HepG2 (cell line): ENCODE data around the gene CLIP2. TPM values are rescaled to one million over a fixed set of nuclear protein-coding genes. Genes with fewer than 3 reads are reported as not detected.
A peak's percentile ranks its signal among the peaks of the same experiment; 100 is the strongest.

Experiments
- FOXO1 ChIP-seq: sonication (generic); formaldehyde crosslinking; IDR thresholded peaks from 2 replicates; pipeline ENCODE4 v1.4.0; 2020; ENCODE audit warnings: missing genetic modification reagents
- JARID2 ChIP-seq: sonication (generic); formaldehyde crosslinking; IDR thresholded peaks from 2 replicates; pipeline ENCODE4 v1.8.1; 2023; ENCODE audit warnings: missing genetic modification reagents, inconsistent platforms; ENCODE audit not compliant: insufficient replicate concordance
- SOX5 ChIP-seq: IDR thresholded peaks from 2 replicates; pipeline ENCODE4 v1.6.1; 2016; ENCODE audit warnings: borderline replicate concordance
- ZNF335 ChIP-seq: sonication (generic); formaldehyde crosslinking; IDR thresholded peaks from 2 replicates; pipeline ENCODE4 v1.4.0; 2020; ENCODE audit warnings: missing genetic modification reagents
- polyA plus RNA-seq, 8 experiments: library from polyadenylated mRNA; depleted of rRNA in 3 of 8; stranded (reverse) in 7 of 8; unstranded in 1 of 8; fragments of >200 nt; fragmentation: Illumina TruSeq in 4 of 8; extraction: Trizol in 4 of 8; gene quantifications; 2 replicates each; pipeline versions ENCODE4 v1.2.1 to v1.2.3, GENCODE V29; 2011 to 2016; ENCODE audit warnings: low read depth in 4 of 8, missing spikeins in 1 of 8, mixed read lengths in 1 of 8; ENCODE audit not compliant: insufficient read depth in 1 of 8
- total RNA-seq, 5 experiments: library from RNA; depleted of rRNA; stranded (reverse); fragments of >200 nt; fragmentation: Illumina TruSeq; extraction: Trizol; gene quantifications; 2 replicates each; pipeline ENCODE4 v1.2.3, GENCODE V29; 2016; ENCODE audit warnings: low read depth in 1 of 5
- TF ChIP-seq, protein P1 (sequence below): IDR thresholded peaks from 2 replicates; pipeline ENCODE4 v1.6.1; 2016; ENCODE audit warnings: low read depth, missing genetic modification reagents, missing compliant biosample characterization
- TF ChIP-seq, protein P2 (sequence below): sonication (generic); formaldehyde crosslinking; IDR thresholded peaks from 2 replicates; pipeline ENCODE4 v1.4.0; 2020; ENCODE audit warnings: missing genetic modification reagents, borderline replicate concordance
- TF ChIP-seq, protein P3 (sequence below): sonication (generic); formaldehyde crosslinking; IDR thresholded peaks from 2 replicates; pipeline ENCODE4 v1.8.1; 2023; ENCODE audit warnings: mild to moderate bottlenecking, inconsistent platforms, moderate library complexity, missing genetic modification reagents, borderline replicate concordance
- TF ChIP-seq, protein P4 (sequence below): sonication (generic); formaldehyde crosslinking; IDR thresholded peaks from 2 replicates; pipeline ENCODE4 v1.5.0; 2020; ENCODE audit warnings: missing genetic modification reagents
- TF ChIP-seq, protein P5 (sequence below): sonication (generic); formaldehyde crosslinking; IDR thresholded peaks from 2 replicates; pipeline ENCODE4 v1.5.1; 2020; ENCODE audit warnings: missing genetic modification reagents, mild to moderate bottlenecking, borderline replicate concordance

CLIP2 gene
- total and polyA plus RNA-seq, 2 of the 13 experiments (the other 11 are each of a cell fraction or from before 2014, with no cell fraction given), result 6.5 to 17.4 TPM

DNA sequence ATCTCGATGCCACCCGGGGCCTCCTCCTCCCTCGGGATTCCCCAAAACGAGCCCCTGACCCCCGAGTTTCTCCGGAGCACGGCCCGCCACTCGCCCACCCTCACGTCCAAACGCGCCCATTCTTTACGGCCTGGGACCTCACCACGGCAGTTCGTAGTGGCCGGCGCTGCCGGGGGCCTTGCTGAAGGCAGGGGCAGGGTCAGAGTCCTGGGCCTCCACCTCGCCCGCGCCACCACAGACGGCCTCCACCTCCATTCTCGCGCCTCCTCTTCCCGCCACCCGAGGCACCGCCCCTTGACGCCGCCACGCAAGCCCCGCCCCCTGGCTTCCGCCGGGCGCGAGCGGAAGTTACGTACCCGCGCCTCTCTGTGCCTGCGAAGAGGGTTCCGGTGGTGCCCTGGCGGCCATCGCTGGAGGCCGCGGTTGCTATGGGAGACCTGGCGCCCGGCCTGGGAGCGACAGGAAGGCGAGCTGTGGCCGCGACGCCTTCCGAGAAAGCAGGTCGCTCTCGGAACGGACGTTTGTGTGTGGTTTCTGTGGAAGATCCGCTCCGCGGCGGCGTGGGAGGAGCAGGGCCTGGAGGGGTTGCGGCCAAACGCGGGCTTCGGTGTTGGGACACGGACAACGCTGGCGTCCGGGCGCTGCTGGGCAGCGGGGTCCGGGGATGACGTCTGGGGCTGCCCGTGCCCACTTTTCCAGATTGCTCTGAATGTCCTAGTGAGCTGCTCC lies 34.9 kb upstream of the CLIP2 start, which contains the start of gene RFC2 (continued):
- TF ChIP-seq, protein P1, sequence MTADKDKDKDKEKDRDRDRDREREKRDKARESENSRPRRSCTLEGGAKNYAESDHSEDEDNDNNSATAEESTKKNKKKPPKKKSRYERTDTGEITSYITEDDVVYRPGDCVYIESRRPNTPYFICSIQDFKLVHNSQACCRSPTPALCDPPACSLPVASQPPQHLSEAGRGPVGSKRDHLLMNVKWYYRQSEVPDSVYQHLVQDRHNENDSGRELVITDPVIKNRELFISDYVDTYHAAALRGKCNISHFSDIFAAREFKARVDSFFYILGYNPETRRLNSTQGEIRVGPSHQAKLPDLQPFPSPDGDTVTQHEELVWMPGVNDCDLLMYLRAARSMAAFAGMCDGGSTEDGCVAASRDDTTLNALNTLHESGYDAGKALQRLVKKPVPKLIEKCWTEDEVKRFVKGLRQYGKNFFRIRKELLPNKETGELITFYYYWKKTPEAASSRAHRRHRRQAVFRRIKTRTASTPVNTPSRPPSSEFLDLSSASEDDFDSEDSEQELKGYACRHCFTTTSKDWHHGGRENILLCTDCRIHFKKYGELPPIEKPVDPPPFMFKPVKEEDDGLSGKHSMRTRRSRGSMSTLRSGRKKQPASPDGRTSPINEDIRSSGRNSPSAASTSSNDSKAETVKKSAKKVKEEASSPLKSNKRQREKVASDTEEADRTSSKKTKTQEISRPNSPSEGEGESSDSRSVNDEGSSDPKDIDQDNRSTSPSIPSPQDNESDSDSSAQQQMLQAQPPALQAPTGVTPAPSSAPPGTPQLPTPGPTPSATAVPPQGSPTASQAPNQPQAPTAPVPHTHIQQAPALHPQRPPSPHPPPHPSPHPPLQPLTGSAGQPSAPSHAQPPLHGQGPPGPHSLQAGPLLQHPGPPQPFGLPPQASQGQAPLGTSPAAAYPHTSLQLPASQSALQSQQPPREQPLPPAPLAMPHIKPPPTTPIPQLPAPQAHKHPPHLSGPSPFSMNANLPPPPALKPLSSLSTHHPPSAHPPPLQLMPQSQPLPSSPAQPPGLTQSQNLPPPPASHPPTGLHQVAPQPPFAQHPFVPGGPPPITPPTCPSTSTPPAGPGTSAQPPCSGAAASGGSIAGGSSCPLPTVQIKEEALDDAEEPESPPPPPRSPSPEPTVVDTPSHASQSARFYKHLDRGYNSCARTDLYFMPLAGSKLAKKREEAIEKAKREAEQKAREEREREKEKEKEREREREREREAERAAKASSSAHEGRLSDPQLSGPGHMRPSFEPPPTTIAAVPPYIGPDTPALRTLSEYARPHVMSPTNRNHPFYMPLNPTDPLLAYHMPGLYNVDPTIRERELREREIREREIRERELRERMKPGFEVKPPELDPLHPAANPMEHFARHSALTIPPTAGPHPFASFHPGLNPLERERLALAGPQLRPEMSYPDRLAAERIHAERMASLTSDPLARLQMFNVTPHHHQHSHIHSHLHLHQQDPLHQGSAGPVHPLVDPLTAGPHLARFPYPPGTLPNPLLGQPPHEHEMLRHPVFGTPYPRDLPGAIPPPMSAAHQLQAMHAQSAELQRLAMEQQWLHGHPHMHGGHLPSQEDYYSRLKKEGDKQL (CRISPR knock-in tag), result no peak
- TF ChIP-seq ZNF335 (CRISPR knock-in tag), result peak; percentile 87
- peak; percentile 48 for TF ChIP-seq JARID2 (CRISPR knock-in tag)
- TF ChIP-seq, protein P2, sequence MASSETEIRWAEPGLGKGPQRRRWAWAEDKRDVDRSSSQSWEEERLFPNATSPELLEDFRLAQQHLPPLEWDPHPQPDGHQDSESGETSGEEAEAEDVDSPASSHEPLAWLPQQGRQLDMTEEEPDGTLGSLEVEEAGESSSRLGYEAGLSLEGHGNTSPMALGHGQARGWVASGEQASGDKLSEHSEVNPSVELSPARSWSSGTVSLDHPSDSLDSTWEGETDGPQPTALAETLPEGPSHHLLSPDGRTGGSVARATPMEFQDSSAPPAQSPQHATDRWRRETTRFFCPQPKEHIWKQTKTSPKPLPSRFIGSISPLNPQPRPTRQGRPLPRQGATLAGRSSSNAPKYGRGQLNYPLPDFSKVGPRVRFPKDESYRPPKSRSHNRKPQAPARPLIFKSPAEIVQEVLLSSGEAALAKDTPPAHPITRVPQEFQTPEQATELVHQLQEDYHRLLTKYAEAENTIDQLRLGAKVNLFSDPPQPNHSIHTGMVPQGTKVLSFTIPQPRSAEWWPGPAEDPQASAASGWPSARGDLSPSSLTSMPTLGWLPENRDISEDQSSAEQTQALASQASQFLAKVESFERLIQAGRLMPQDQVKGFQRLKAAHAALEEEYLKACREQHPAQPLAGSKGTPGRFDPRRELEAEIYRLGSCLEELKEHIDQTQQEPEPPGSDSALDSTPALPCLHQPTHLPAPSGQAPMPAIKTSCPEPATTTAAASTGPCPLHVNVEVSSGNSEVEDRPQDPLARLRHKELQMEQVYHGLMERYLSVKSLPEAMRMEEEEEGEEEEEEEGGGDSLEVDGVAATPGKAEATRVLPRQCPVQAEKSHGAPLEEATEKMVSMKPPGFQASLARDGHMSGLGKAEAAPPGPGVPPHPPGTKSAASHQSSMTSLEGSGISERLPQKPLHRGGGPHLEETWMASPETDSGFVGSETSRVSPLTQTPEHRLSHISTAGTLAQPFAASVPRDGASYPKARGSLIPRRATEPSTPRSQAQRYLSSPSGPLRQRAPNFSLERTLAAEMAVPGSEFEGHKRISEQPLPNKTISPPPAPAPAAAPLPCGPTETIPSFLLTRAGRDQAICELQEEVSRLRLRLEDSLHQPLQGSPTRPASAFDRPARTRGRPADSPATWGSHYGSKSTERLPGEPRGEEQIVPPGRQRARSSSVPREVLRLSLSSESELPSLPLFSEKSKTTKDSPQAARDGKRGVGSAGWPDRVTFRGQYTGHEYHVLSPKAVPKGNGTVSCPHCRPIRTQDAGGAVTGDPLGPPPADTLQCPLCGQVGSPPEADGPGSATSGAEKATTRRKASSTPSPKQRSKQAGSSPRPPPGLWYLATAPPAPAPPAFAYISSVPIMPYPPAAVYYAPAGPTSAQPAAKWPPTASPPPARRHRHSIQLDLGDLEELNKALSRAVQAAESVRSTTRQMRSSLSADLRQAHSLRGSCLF (CRISPR knock-in tag), result no peak
- no peak; the same call in 1 of the 2 replicates for TF ChIP-seq SOX5
- TF ChIP-seq, protein P3, sequence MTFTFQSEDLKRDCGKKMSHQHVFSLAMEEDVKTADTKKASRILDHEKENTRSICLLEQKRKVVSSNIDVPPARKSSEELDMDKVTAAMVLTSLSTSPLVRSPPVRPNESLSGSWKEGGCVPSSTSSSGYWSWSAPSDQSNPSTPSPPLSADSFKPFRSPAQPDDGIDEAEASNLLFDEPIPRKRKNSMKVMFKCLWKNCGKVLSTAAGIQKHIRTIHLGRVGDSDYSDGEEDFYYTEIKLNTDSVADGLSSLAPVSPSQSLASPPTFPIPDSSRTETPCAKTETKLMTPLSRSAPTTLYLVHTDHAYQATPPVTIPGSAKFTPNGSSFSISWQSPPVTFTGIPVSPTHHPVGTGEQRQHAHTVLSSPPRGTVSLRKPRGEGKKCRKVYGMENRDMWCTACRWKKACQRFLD (CRISPR knock-in tag), result peak; percentile 86; the same call in 1 of the 2 replicates
- TF ChIP-seq, protein P4, sequence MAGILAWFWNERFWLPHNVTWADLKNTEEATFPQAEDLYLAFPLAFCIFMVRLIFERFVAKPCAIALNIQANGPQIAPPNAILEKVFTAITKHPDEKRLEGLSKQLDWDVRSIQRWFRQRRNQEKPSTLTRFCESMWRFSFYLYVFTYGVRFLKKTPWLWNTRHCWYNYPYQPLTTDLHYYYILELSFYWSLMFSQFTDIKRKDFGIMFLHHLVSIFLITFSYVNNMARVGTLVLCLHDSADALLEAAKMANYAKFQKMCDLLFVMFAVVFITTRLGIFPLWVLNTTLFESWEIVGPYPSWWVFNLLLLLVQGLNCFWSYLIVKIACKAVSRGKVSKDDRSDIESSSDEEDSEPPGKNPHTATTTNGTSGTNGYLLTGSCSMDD, result no peak
- TF ChIP-seq FOXO1 (CRISPR knock-in tag), result peak; percentile 15
- TF ChIP-seq, protein P5, sequence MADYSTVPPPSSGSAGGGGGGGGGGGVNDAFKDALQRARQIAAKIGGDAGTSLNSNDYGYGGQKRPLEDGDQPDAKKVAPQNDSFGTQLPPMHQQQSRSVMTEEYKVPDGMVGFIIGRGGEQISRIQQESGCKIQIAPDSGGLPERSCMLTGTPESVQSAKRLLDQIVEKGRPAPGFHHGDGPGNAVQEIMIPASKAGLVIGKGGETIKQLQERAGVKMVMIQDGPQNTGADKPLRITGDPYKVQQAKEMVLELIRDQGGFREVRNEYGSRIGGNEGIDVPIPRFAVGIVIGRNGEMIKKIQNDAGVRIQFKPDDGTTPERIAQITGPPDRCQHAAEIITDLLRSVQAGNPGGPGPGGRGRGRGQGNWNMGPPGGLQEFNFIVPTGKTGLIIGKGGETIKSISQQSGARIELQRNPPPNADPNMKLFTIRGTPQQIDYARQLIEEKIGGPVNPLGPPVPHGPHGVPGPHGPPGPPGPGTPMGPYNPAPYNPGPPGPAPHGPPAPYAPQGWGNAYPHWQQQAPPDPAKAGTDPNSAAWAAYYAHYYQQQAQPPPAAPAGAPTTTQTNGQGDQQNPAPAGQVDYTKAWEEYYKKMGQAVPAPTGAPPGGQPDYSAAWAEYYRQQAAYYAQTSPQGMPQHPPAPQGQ, result no peak
